HL-60 (cell line): ENCODE results near the gene DYNC2LI1.

ENCODE experiments used
- DNase-seq, 2 experiments: peaks; one replicate each; pipeline ENCODE4 v3.0.0-alpha.2; 2010 to 2020; ENCODE audit warnings: low read depth in 1 of 2, low spot score in 1 of 2
- H3K27ac ChIP-seq: fragments of 250-450 bp; sonication (Bioruptor Pico); replicated peaks from 2 replicates; pipeline ENCODE4 v1.5.1; 2020; ENCODE audit warnings: mild to moderate bottlenecking, moderate library complexity
- H3K27me3 ChIP-seq: fragments of 250-450 bp; sonication (Bioruptor Pico); 2 replicates; pipeline ENCODE4 v1.5.1; 2021; ENCODE audit warnings: mild to moderate bottlenecking, moderate library complexity; ENCODE audit not compliant: insufficient read depth, poor library complexity, severe bottlenecking
- H3K4me3 ChIP-seq: replicated peaks from 2 replicates; pipeline ENCODE4 v1.5.1; 2011; ENCODE audit warnings: mild to moderate bottlenecking, control low read depth, low read length; ENCODE audit not compliant: insufficient read depth
- GABPA ChIP-seq: IDR thresholded peaks from 2 replicates; pipeline ENCODE4 v1.6.1; 2012; ENCODE audit warnings: low read depth
- POLR2AphosphoS5 ChIP-seq: IDR thresholded peaks from 2 replicates; pipeline ENCODE4 v1.6.1; 2012; ENCODE audit warnings: low read depth
- SPI1 ChIP-seq: IDR thresholded peaks from 2 replicates; pipeline ENCODE4 v1.6.1; 2012; ENCODE audit warnings: low read depth, mild to moderate bottlenecking, borderline replicate concordance
- TF ChIP-seq, protein P1 (sequence below): IDR thresholded peaks from 2 replicates; pipeline ENCODE4 v1.6.1; 2012; ENCODE audit warnings: low read depth; ENCODE audit not compliant: insufficient replicate concordance
- TF ChIP-seq, protein P2 (sequence below): IDR thresholded peaks from one replicate; pipeline ENCODE4 v1.5.1; 2011; ENCODE audit warnings: low read length, control low read depth, inconsistent platforms; ENCODE audit not compliant: insufficient read depth

DYNC2LI1 gene

DNA sequence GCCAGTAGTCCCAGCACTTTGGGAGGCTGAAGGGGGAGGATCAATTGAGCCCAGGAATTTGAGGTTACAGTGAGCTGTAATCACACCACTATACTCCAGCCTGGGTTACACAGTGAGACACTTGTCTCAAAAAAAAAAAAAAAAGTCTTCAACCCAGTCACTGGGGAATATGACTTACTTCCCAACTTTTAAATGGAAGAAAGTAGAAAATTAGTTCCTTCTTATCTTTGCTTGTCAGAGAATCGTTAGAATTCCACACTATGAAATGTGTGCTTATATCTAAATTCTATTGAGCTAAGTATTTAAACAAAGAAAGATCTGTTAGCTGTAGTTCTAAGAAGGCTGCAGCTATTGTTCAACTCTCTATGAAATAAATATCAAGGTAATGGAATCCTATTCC is 22.4 kb downstream of the DYNC2LI1 start:
- TF ChIP-seq GABPA (no peak), SPI1 (no peak), POLR2AphosphoS5 (no peak)
- TF ChIP-seq, protein P1, sequence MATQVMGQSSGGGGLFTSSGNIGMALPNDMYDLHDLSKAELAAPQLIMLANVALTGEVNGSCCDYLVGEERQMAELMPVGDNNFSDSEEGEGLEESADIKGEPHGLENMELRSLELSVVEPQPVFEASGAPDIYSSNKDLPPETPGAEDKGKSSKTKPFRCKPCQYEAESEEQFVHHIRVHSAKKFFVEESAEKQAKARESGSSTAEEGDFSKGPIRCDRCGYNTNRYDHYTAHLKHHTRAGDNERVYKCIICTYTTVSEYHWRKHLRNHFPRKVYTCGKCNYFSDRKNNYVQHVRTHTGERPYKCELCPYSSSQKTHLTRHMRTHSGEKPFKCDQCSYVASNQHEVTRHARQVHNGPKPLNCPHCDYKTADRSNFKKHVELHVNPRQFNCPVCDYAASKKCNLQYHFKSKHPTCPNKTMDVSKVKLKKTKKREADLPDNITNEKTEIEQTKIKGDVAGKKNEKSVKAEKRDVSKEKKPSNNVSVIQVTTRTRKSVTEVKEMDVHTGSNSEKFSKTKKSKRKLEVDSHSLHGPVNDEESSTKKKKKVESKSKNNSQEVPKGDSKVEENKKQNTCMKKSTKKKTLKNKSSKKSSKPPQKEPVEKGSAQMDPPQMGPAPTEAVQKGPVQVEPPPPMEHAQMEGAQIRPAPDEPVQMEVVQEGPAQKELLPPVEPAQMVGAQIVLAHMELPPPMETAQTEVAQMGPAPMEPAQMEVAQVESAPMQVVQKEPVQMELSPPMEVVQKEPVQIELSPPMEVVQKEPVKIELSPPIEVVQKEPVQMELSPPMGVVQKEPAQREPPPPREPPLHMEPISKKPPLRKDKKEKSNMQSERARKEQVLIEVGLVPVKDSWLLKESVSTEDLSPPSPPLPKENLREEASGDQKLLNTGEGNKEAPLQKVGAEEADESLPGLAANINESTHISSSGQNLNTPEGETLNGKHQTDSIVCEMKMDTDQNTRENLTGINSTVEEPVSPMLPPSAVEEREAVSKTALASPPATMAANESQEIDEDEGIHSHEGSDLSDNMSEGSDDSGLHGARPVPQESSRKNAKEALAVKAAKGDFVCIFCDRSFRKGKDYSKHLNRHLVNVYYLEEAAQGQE, result no peak
- TF ChIP-seq, protein P2, sequence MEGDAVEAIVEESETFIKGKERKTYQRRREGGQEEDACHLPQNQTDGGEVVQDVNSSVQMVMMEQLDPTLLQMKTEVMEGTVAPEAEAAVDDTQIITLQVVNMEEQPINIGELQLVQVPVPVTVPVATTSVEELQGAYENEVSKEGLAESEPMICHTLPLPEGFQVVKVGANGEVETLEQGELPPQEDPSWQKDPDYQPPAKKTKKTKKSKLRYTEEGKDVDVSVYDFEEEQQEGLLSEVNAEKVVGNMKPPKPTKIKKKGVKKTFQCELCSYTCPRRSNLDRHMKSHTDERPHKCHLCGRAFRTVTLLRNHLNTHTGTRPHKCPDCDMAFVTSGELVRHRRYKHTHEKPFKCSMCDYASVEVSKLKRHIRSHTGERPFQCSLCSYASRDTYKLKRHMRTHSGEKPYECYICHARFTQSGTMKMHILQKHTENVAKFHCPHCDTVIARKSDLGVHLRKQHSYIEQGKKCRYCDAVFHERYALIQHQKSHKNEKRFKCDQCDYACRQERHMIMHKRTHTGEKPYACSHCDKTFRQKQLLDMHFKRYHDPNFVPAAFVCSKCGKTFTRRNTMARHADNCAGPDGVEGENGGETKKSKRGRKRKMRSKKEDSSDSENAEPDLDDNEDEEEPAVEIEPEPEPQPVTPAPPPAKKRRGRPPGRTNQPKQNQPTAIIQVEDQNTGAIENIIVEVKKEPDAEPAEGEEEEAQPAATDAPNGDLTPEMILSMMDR, result no peak
- H3K27ac ChIP-seq, result no peak overlapping the region
- H3K27me3 ChIP-seq, result no peaks in the 10 kb centered on the region

DNA sequence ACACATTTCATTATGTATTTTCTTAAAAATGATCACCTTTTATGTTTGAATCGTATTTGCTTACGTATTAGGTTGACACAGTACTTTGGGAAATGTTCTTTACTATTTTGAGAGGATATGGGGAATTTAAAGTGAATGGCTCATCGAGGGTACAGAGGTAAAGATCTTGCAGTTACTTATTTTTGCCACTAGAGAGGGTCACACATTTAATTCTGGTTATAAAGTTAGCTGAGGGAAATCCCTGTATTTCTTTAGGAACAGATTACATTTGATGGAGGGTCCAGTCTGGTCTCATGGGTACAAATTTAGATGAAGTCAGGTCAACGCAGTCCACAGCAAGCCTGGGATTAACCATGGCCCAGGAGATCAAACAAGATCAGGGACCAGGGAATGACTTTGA is 24.5 kb downstream of the DYNC2LI1 start:
- DNase-seq, result no peak
- Histone ChIP-seq H3K27me3 (no peaks in the 10 kb centered on the region), H3K4me3 (no peak overlapping the region), H3K27ac (no peak overlapping the region)
- TF ChIP-seq, protein P2, result no peak
- TF ChIP-seq, protein P1, result no peak
- no peak for TF ChIP-seq POLR2AphosphoS5
- no peak for TF ChIP-seq SPI1
- no peak for TF ChIP-seq GABPA

More for the DNA sequence above, 22.4 kb downstream of the DYNC2LI1 start:
- DNase-seq, result no peak
- no peak overlapping the region for H3K4me3 ChIP-seq

DNA sequence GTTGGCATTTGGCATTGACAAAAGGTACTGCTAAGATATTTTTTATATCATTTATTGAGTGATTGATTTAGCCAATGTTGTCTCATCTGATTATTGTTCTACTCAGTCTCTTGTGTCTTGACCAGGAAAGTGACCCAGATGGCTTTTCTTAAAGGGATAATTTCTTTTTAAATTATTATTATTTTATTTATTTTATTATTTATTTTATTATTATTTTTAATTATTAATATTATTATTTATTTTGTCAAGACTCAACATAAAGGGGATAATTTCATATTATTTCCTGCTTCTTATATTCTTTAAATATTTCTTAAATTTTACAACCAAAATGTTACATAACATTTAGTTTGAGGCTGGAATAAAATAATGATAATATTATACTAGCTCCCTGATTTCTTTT is 27.1 kb downstream of the DYNC2LI1 start:
- H3K4me3 ChIP-seq, result no peak overlapping the region
- TF ChIP-seq, protein P2, result no peak
- no peak for TF ChIP-seq GABPA
- TF ChIP-seq, protein P1, result no peak
- TF ChIP-seq POLR2AphosphoS5, result no peak
- TF ChIP-seq SPI1, result no peak
- no peak overlapping the region for H3K27ac ChIP-seq
- DNase-seq, result no peak
- H3K27me3 ChIP-seq, result no peaks in the 10 kb centered on the region
